HCT116 (cell line): Measurements from ENCODE around the gene HSP90AB1.

Experiments
- CBX3 ChIP-seq: IDR thresholded peaks from 2 replicates; pipeline ENCODE4 v1.6.1; 2012; ENCODE audit warnings: low read depth
- CEBPB ChIP-seq: IDR thresholded peaks from 2 replicates; pipeline ENCODE4 v1.6.1; 2012; ENCODE audit warnings: low read depth
- CTCF ChIP-seq, 3 experiments: fragments of 200-600 bp in 1 of 3; sonication (generic) in 1 of 3; IDR thresholded peaks in 2 of 3; conservative IDR thresholded peaks in 1 of 3; 2 replicates each; pipeline ENCODE4 v1.5.1; 2012 to 2017; ENCODE audit warnings: low read depth in 2 of 3, low read length in 2 of 3, antibody characterized with exemption in 1 of 3, borderline replicate concordance in 1 of 3, control low read depth in 1 of 3, mild to moderate bottlenecking in 1 of 3, mixed read lengths in 1 of 3, mixed run types in 1 of 3, moderate library complexity in 1 of 3; ENCODE audit not compliant: insufficient read depth in 1 of 3
- EZH2 ChIP-seq: fragments of 200-600 bp; sonication (generic); IDR thresholded peaks from 2 replicates; pipeline ENCODE4 v1.6.1; 2017; ENCODE audit warnings: antibody characterized with exemption, mixed run types
- EZH2phosphoT487 ChIP-seq: fragments of 200-600 bp; IDR thresholded peaks from 2 replicates; pipeline ENCODE4 v1.6.1; 2018; ENCODE audit warnings: antibody characterized with exemption, borderline replicate concordance
- POLR2AphosphoS5 ChIP-seq: IDR thresholded peaks from 2 replicates; pipeline ENCODE4 v1.6.1; 2011; ENCODE audit warnings: mild to moderate bottlenecking, low read depth, low read length, moderate library complexity
- SRF ChIP-seq: IDR thresholded peaks from 2 replicates; pipeline ENCODE4 v1.6.1; 2012; ENCODE audit warnings: low read depth
- YY1 ChIP-seq: IDR thresholded peaks from 2 replicates; pipeline ENCODE4 v1.6.1; 2011; ENCODE audit warnings: low read length, low read depth, moderate library complexity, mild to moderate bottlenecking; ENCODE audit not compliant: insufficient replicate concordance; ENCODE audit errors: extremely low read depth
- ZFX ChIP-seq: fragments of 450-650 bp; IDR thresholded peaks from 2 replicates; pipeline ENCODE4 v1.6.1; 2017
- TF ChIP-seq, protein P1 (sequence below): IDR thresholded peaks from 2 replicates; pipeline ENCODE4 v1.6.1; 2011; ENCODE audit warnings: mild to moderate bottlenecking, low read length, moderate library complexity; ENCODE audit not compliant: insufficient replicate concordance; ENCODE audit errors: extremely low read depth

DNA sequence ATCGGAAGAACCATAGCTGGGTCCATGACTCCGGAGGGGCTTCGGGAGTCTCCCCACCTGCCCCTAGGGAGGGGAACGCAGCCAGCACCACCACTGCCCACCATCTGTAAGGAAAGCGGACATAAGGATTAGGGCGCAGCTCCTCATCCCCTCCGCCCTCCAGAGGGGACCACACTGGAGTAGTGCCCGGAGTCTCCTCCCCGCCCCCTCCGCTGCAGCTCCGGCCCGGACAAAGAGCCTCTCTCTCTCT, 9.8 kb downstream of the HSP90AB1 start:
- TF ChIP-seq CTCF (IDR thresholded peaks at IDR 0.05 in 2 of 3, conservative IDR thresholded peaks at IDR 0.05 in 1 of 3; ENCODE audit: borderline replicate concordance in 1 of 3, insufficient read depth in 1 of 3, low read depth in 2 of 3, low read length in 2 of 3), result no peak
- no peak for TF ChIP-seq ZFX
- TF ChIP-seq YY1, result no peak
- TF ChIP-seq EZH2phosphoT487, result no peak
- no peak for TF ChIP-seq POLR2AphosphoS5
- TF ChIP-seq SRF, result no peak
- no peak for TF ChIP-seq EZH2
- TF ChIP-seq, protein P1, sequence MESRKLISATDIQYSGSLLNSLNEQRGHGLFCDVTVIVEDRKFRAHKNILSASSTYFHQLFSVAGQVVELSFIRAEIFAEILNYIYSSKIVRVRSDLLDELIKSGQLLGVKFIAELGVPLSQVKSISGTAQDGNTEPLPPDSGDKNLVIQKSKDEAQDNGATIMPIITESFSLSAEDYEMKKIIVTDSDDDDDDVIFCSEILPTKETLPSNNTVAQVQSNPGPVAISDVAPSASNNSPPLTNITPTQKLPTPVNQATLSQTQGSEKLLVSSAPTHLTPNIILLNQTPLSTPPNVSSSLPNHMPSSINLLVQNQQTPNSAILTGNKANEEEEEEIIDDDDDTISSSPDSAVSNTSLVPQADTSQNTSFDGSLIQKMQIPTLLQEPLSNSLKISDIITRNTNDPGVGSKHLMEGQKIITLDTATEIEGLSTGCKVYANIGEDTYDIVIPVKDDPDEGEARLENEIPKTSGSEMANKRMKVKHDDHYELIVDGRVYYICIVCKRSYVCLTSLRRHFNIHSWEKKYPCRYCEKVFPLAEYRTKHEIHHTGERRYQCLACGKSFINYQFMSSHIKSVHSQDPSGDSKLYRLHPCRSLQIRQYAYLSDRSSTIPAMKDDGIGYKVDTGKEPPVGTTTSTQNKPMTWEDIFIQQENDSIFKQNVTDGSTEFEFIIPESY, result no peak
- TF ChIP-seq CBX3, result no peak
- no peak for TF ChIP-seq CEBPB
